T follicular helper cell (primary cell): ENCODE data around the gene VMO1.

Experiments used
- DNase-seq: peaks from one replicate; pipeline ENCODE4 v3.0.0-alpha.2; 2020; ENCODE audit warnings: low read depth

VMO1 gene

GRCh38 chr17:4759776-4760236, 26.4 kb downstream of the VMO1 start:
- no peak for DNase-seq

- no peak for DNase-seq
Observed at GRCh38 chr17:4753392-4753791, 32.8 kb downstream of the VMO1 start.

GRCh38 chr17:4751932-4752331, 34.2 kb downstream of the VMO1 start:
- no peak for DNase-seq

- no peak for DNase-seq
Observed at GRCh38 chr17:4750606-4751005, 35.6 kb downstream of the VMO1 start.

GRCh38 chr17:4748686-4749085, 37.5 kb downstream of the VMO1 start:
- no peak for DNase-seq

GRCh38 chr17:4747847-4748246, 38.3 kb downstream of the VMO1 start:
- DNase-seq: no peak

- DNase-seq: no peak
Observed at GRCh38 chr17:4744999-4745969, 40.9 kb downstream of the VMO1 start.

- DNase-seq: no peak
Observed at GRCh38 chr17:4743898-4744297, 42.3 kb downstream of the VMO1 start.

GRCh38 chr17:4743216-4743615, 42.9 kb downstream of the VMO1 start:
- no peak for DNase-seq

- no peak for DNase-seq
Observed at GRCh38 chr17:4742629-4743028, 43.5 kb downstream of the VMO1 start.

GRCh38 chr17:4742133-4742532, 44.0 kb downstream of the VMO1 start:
- no peak for DNase-seq

- no peak for DNase-seq
Observed at GRCh38 chr17:4741544-4741943, 44.6 kb downstream of the VMO1 start.

GRCh38 chr17:4740584-4740983, 45.6 kb downstream of the VMO1 start:
- no peak for DNase-seq

GRCh38 chr17:4740025-4740351, 46.2 kb downstream of the VMO1 start:
- no peak for DNase-seq

- DNase-seq: peak; percentile 51
Observed at GRCh38 chr17:4739122-4740024, 46.8 kb downstream of the VMO1 start, which contains the start of the genes CXCL16 and ZMYND15. CXCL16 (minus strand) TSS chr17:4739928; CDS start chr17:4739339, 589 bp downstream. ZMYND15 (plus strand) TSS chr17:4739833; CDS start chr17:4740549, 716 bp downstream.

GRCh38 chr17:4738136-4739121, 47.7 kb downstream of the VMO1 start:
- DNase-seq: no peak

GRCh38 chr17:4735876-4736651, 50.1 kb downstream of the VMO1 start:
- DNase-seq: no peak
